MCF 10A (cell line): ENCODE data around the gene FAM171A1. TPM values are rescaled to one million over a fixed set of nuclear protein-coding genes. Genes with fewer than 3 reads are reported as not detected.

ENCODE experiments used
- BruUV-seq: library from RNA; stranded (reverse); fragments of 400-500 nt; replicated peaks from 2 replicates; lab custom pipeline; 2021; lab: Mats Ljungman, UMichigan
- CTCF ChIA-PET: fragments of 300-600 bp; sonication (Branson Sonifier 250); formaldehyde crosslinking; extraction: SDS; loops from one replicate; lab custom pipeline; 2021; ENCODE audit warnings: antibody characterized with exemption, inconsistent platforms; lab: Yijun Ruan, JAX
- POLR2A ChIA-PET: fragments of 300-600, 350-650 bp; sonication (Branson Sonifier 250); formaldehyde crosslinking; extraction: SDS; loops from one replicate; lab custom pipeline; 2020; ENCODE audit warnings: antibody characterized with exemption, inconsistent platforms; lab: Yijun Ruan, JAX
- DNase-seq: peaks from one replicate; pipeline ENCODE4 v3.0.0-alpha.2; 2018; ENCODE audit not compliant: unreplicated experiment
- H3K27ac Mint-ChIP-seq: one replicate; pipeline ENCODE4 v1.8.0; 2022; ENCODE audit warnings: mild to moderate bottlenecking, low read depth, mixed read lengths; ENCODE audit not compliant: unreplicated experiment
- H3K27me3 Mint-ChIP-seq: one replicate; pipeline ENCODE4 v1.8.0; 2022; ENCODE audit warnings: mixed read lengths; ENCODE audit not compliant: insufficient read depth, unreplicated experiment
- H3K36me3 Mint-ChIP-seq: one replicate; pipeline ENCODE4 v1.8.0; 2022; ENCODE audit warnings: mild to moderate bottlenecking, moderate library complexity, mixed read lengths; ENCODE audit not compliant: insufficient read depth, unreplicated experiment
- H3K4me1 Mint-ChIP-seq: one replicate; pipeline ENCODE4 v1.8.0; 2022; ENCODE audit warnings: mixed read lengths; ENCODE audit not compliant: insufficient read depth, unreplicated experiment
- H3K4me3 Mint-ChIP-seq: one replicate; pipeline ENCODE4 v1.8.0; 2022; ENCODE audit warnings: mild to moderate bottlenecking, moderate library complexity, mixed read lengths; ENCODE audit not compliant: unreplicated experiment
- H3K9me3 Mint-ChIP-seq: one replicate; pipeline ENCODE4 v1.8.0; 2022; ENCODE audit warnings: mixed read lengths; ENCODE audit not compliant: unreplicated experiment
- intact Hi-C: fragments of 100-400 bp; cut with micrococcal nuclease; formaldehyde crosslinking; loops from 2 replicates; pipeline ENCODE4 v1.14.1; 2022
- total RNA-seq: library from RNA; stranded (reverse); gene quantifications from 2 replicates; pipeline ENCODE4 v1.2.3, GENCODE V29; 2022
- TF ChIP-seq, protein P1 (sequence below): fragments of 200-600 bp; IDR thresholded peaks from one replicate; pipeline ENCODE4 v1.8.0; 2022; ENCODE audit warnings: antibody characterized with exemption, mild to moderate bottlenecking; ENCODE audit not compliant: unreplicated experiment

FAM171A1 gene
- total RNA-seq, 1 experiment from 2014 or later, result 9.3 TPM

DNA sequence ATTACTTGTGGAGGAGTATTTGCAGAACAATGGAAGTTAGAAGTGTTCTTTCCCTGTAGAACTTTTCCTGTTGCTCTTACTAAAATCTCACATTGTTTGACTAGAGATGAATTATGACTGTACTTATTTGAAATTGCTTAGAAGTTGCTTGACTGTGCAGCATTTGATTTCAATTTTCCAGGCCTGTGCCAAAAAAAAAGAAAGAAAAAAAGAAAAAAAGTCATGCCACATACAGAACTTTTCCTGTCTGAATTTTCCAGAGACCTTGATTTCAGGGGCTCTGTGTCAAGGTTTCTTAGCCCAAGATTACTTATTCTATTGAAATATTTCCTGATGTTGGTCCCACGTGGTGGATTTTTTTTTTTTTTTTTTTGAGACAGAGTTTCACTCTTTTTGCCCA lies 3.5 kb upstream of the FAM171A1 start:
- Mint-ChIP-seq H3K27me3 (no peaks in the 10 kb centered on the region), H3K36me3 (no peaks in the 10 kb centered on the region), H3K27ac (no peak overlapping the region), H3K4me1 (no peaks in the 10 kb centered on the region), H3K4me3 (no peak overlapping the region), H3K9me3 (no peaks in the 10 kb centered on the region)
- BruUV-seq, result no TSS peak
- ChIA-PET CTCF (no interaction called here), POLR2A (no interaction called here)
- DNase-seq, result no peak
- TF ChIP-seq, protein P1, sequence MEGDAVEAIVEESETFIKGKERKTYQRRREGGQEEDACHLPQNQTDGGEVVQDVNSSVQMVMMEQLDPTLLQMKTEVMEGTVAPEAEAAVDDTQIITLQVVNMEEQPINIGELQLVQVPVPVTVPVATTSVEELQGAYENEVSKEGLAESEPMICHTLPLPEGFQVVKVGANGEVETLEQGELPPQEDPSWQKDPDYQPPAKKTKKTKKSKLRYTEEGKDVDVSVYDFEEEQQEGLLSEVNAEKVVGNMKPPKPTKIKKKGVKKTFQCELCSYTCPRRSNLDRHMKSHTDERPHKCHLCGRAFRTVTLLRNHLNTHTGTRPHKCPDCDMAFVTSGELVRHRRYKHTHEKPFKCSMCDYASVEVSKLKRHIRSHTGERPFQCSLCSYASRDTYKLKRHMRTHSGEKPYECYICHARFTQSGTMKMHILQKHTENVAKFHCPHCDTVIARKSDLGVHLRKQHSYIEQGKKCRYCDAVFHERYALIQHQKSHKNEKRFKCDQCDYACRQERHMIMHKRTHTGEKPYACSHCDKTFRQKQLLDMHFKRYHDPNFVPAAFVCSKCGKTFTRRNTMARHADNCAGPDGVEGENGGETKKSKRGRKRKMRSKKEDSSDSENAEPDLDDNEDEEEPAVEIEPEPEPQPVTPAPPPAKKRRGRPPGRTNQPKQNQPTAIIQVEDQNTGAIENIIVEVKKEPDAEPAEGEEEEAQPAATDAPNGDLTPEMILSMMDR, result no peak
- intact Hi-C loops, result loop anchor here (5.0 to 10.0 kb wide), 5 partner anchors 112 to 877 kb away; partner anchors contain the start of genes CDNF, HSPA14, MSANTD7 and NMT2

DNA sequence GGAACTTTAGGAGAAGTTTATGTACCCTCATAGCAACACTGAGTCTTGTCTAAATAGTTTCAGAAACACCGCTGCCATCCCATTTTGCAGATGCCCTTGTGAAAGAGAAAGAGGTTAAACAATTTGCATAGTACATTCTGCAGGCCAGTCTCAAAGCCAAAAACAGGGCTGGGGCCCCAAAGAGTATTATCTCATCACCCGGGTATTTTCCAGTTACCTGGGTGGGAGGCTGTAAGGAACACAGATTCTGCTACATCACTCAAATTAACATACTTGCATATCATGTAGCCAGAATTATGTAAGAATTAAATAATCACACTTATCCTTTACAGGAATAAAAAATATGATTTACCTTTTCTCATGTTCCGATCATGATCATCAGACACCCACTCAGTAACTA lies 3.1 kb upstream of the FAM171A1 start:
- no peaks in the 10 kb centered on the region for H3K36me3 Mint-ChIP-seq
- DNase-seq, result no peak
- no peaks in the 10 kb centered on the region for H3K9me3 Mint-ChIP-seq
- no peak overlapping the region for H3K4me3 Mint-ChIP-seq
- no peaks in the 10 kb centered on the region for H3K27me3 Mint-ChIP-seq
- no peak overlapping the region for H3K27ac Mint-ChIP-seq
- intact Hi-C loops, result loop anchor here (5.0 to 10.0 kb wide), 5 partner anchors 112 to 877 kb away; partner anchors contain the start of genes CDNF, HSPA14, MSANTD7 and NMT2
- TF ChIP-seq, protein P1, result no peak
- ChIA-PET CTCF (no interaction called here), POLR2A (no interaction called here)
- no peaks in the 10 kb centered on the region for H3K4me1 Mint-ChIP-seq
- no TSS peak for BruUV-seq

DNA sequence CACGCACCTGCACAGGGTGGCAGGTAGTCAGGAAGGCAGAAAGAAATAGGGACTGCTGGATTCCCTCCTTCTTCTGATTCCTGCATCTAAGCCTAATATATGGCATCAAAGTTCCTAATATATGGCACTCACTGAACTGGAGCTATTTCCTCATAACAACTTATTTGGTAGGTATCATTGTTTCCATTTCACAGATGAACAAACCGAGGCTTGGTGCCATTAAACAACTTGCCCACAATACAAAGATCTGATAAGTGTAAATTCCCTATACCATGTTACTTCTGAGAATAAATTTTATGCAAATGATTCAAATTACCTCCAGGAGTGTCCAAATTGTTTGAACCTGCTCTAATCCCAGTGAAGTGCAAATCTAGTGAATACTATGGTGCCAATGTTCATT lies 2.1 kb upstream of the FAM171A1 start:
- Mint-ChIP-seq H3K9me3 (no peaks in the 10 kb centered on the region), H3K27ac (no peak overlapping the region), H3K4me3 (no peak overlapping the region), H3K36me3 (no peaks in the 10 kb centered on the region), H3K27me3 (no peaks in the 10 kb centered on the region), H3K4me1 (no peaks in the 10 kb centered on the region)
- intact Hi-C loops, result loop anchor here (5.0 to 10.0 kb wide), 5 partner anchors 111 to 876 kb away; partner anchors contain the start of genes CDNF, HSPA14, MSANTD7 and NMT2
- ChIA-PET POLR2A (interaction anchor here (0.5 kb wide), 1 partner anchor 336 kb away, joined by 3 read pairs; no protein-coding TSS in a partner anchor), CTCF (no interaction called here)
- TF ChIP-seq, protein P1, result no peak
- no peak for DNase-seq
- no TSS peak for BruUV-seq

DNA sequence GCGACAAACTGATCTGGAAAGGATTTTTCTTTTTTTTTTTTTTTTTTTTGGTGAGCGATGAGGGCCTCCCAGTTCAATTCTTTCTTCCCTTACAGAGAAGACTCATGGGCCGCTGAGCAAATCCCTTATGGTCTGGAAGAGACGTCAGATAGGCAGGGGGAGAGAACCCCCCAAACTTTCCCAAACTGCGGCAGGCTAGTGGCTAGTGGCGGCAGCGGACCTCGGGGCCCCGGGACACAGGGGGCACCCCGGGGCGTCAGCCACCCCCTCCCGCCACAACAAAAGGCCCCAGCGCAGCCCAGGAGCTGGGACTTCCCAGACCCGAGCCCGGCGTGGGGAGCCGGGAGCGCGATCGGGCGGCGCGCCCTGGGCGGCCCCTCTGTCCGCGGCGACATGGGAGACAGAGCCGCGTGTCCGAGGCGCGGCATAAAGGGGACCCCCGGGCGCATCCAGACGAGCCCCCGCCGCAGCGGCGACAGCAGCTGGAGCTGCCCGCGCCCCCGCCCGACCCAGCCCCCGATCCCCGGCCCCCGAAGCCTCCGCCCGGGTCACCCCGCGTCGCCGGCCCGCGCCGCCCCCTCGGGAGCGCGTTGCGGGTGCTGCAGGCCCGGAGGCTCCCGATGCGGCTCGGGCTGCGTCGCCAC lies 755 bp downstream of the FAM171A1 start:
- H3K4me3 Mint-ChIP-seq, result peak overlapping the region; percentile 74
- intact Hi-C loops, result loop anchor here (5.0 to 10.0 kb wide), 5 partner anchors 108 to 873 kb away; partner anchors contain the start of genes CDNF, HSPA14, MSANTD7 and NMT2
- no peaks in the 10 kb centered on the region for H3K4me1 Mint-ChIP-seq
- BruUV-seq, result no TSS peak
- peak overlapping the region; percentile 49 for H3K27ac Mint-ChIP-seq
- H3K27me3 Mint-ChIP-seq, result no peaks in the 10 kb centered on the region
- H3K36me3 Mint-ChIP-seq, result no peaks in the 10 kb centered on the region
- TF ChIP-seq, protein P1, result no peak
- POLR2A ChIA-PET, result interaction anchor here (0.6 to 1.6 kb wide), 4 partner anchors 204 to 1993 kb away, joined by 3 to 5 read pairs (median 3); partner anchors contain the start of gene RPP38
- no peaks in the 10 kb centered on the region for H3K9me3 Mint-ChIP-seq
- DNase-seq, result peak; percentile 22
- CTCF ChIA-PET, result interaction anchor here (0.6 to 1.0 kb wide), 6 partner anchors 37 to 1800 kb away, joined by 3 to 4 read pairs (median 3); no protein-coding TSS in a partner anchor
